ENCODE data around the gene OR5AU1. TPM values are rescaled to one million over a fixed set of nuclear protein-coding genes. Genes with fewer than 3 reads are reported as not detected.

Gene OR5AU1
- total and polyA plus RNA-seq, 2 of the 13 experiments (the other 11 are each of a cell fraction or from before 2014, with no cell fraction given): not detected

DNA sequence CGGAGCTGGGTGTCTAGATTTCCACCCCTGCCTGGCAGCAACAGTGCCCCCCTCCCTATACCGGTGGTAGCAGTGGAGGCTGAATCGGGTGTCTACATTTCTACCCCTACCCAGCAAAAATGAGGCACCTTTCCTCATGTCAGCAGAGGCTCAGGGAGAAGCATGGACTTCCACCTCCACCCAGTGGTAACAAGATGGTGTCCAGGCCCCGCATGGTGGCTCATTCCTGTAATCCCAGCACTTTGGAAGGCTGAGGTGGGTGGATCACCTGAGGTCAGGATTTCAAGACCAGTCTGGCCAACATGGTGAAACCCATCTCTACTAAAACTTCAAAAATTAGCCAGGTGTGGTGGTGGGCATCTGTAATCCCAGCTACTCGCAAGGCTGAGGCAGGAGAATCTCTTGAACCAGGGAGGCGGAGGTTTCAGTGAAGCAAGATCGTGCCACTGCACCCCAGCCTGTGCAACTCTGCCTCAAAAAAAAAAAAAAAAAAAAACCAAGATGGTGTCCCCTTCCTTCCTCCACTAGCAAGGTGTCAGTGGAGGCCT lies 35.5 kb upstream of the OR5AU1 start (continued):
- TF ChIP-seq, protein P1, sequence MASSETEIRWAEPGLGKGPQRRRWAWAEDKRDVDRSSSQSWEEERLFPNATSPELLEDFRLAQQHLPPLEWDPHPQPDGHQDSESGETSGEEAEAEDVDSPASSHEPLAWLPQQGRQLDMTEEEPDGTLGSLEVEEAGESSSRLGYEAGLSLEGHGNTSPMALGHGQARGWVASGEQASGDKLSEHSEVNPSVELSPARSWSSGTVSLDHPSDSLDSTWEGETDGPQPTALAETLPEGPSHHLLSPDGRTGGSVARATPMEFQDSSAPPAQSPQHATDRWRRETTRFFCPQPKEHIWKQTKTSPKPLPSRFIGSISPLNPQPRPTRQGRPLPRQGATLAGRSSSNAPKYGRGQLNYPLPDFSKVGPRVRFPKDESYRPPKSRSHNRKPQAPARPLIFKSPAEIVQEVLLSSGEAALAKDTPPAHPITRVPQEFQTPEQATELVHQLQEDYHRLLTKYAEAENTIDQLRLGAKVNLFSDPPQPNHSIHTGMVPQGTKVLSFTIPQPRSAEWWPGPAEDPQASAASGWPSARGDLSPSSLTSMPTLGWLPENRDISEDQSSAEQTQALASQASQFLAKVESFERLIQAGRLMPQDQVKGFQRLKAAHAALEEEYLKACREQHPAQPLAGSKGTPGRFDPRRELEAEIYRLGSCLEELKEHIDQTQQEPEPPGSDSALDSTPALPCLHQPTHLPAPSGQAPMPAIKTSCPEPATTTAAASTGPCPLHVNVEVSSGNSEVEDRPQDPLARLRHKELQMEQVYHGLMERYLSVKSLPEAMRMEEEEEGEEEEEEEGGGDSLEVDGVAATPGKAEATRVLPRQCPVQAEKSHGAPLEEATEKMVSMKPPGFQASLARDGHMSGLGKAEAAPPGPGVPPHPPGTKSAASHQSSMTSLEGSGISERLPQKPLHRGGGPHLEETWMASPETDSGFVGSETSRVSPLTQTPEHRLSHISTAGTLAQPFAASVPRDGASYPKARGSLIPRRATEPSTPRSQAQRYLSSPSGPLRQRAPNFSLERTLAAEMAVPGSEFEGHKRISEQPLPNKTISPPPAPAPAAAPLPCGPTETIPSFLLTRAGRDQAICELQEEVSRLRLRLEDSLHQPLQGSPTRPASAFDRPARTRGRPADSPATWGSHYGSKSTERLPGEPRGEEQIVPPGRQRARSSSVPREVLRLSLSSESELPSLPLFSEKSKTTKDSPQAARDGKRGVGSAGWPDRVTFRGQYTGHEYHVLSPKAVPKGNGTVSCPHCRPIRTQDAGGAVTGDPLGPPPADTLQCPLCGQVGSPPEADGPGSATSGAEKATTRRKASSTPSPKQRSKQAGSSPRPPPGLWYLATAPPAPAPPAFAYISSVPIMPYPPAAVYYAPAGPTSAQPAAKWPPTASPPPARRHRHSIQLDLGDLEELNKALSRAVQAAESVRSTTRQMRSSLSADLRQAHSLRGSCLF (CRISPR knock-in tag; IDR thresholded peaks at IDR 0.05; ENCODE audit: borderline replicate concordance): no peak
- peak; percentile 6; the same call in 1 of the 2 replicates for TF ChIP-seq HDAC1 (CRISPR knock-in tag; IDR thresholded peaks at IDR 0.05)
- TF ChIP-seq, protein P2, sequence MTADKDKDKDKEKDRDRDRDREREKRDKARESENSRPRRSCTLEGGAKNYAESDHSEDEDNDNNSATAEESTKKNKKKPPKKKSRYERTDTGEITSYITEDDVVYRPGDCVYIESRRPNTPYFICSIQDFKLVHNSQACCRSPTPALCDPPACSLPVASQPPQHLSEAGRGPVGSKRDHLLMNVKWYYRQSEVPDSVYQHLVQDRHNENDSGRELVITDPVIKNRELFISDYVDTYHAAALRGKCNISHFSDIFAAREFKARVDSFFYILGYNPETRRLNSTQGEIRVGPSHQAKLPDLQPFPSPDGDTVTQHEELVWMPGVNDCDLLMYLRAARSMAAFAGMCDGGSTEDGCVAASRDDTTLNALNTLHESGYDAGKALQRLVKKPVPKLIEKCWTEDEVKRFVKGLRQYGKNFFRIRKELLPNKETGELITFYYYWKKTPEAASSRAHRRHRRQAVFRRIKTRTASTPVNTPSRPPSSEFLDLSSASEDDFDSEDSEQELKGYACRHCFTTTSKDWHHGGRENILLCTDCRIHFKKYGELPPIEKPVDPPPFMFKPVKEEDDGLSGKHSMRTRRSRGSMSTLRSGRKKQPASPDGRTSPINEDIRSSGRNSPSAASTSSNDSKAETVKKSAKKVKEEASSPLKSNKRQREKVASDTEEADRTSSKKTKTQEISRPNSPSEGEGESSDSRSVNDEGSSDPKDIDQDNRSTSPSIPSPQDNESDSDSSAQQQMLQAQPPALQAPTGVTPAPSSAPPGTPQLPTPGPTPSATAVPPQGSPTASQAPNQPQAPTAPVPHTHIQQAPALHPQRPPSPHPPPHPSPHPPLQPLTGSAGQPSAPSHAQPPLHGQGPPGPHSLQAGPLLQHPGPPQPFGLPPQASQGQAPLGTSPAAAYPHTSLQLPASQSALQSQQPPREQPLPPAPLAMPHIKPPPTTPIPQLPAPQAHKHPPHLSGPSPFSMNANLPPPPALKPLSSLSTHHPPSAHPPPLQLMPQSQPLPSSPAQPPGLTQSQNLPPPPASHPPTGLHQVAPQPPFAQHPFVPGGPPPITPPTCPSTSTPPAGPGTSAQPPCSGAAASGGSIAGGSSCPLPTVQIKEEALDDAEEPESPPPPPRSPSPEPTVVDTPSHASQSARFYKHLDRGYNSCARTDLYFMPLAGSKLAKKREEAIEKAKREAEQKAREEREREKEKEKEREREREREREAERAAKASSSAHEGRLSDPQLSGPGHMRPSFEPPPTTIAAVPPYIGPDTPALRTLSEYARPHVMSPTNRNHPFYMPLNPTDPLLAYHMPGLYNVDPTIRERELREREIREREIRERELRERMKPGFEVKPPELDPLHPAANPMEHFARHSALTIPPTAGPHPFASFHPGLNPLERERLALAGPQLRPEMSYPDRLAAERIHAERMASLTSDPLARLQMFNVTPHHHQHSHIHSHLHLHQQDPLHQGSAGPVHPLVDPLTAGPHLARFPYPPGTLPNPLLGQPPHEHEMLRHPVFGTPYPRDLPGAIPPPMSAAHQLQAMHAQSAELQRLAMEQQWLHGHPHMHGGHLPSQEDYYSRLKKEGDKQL (CRISPR knock-in tag; IDR thresholded peaks at IDR 0.05; ENCODE audit: low read depth): no peak
- 0 out of 2 replicates have a peak, but pooled peaks have one; percentile 41 for TF ChIP-seq ZNF737 (CRISPR knock-in tag; IDR thresholded peaks at IDR 0.05; ENCODE audit: borderline replicate concordance)
- TF ChIP-seq TCF7L2 (IDR thresholded peaks at IDR 0.05; ENCODE audit: low read depth, low read length): no peak
- TF ChIP-seq ZNF761 (CRISPR knock-in tag; conservative IDR thresholded peaks at IDR 0.05): no peak
- TF ChIP-seq, protein P3, sequence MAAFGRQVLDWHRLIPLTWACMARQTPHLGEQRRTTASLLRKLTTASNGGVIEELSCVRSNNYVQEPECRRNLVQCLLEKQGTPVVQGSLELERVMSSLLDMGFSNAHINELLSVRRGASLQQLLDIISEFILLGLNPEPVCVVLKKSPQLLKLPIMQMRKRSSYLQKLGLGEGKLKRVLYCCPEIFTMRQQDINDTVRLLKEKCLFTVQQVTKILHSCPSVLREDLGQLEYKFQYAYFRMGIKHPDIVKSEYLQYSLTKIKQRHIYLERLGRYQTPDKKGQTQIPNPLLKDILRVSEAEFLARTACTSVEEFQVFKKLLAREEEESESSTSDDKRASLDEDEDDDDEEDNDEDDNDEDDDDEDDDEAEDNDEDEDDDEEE (CRISPR knock-in tag; IDR thresholded peaks at IDR 0.05): no peak
